HepG2 (cell line): ENCODE measurements around the gene PTPRH. TPM values are rescaled to one million over a fixed set of nuclear protein-coding genes. Genes with fewer than 3 reads are reported as not detected.
A peak's percentile ranks its signal among the peaks of the same experiment; 100 is the strongest.

Source experiments
- HDAC1 ChIP-seq: sonication (generic); formaldehyde crosslinking; IDR thresholded peaks from 2 replicates; pipeline ENCODE4 v1.5.1; 2020; ENCODE audit warnings: mild to moderate bottlenecking, missing genetic modification reagents
- NFYC ChIP-seq: IDR thresholded peaks from 2 replicates; pipeline ENCODE4 v1.6.1; 2016; ENCODE audit warnings: missing genetic modification reagents, missing compliant biosample characterization
- PCBP1 ChIP-seq: fragments of 200-400 bp; formaldehyde crosslinking; IDR thresholded peaks from 2 replicates; pipeline ENCODE4 v1.6.1; 2017; ENCODE audit warnings: mild to moderate bottlenecking, low read depth, low read length, borderline replicate concordance
- SP1 ChIP-seq, 2 experiments: fragments of 450-650 bp in 1 of 2; sonication (generic) in 1 of 2; formaldehyde crosslinking in 1 of 2; IDR thresholded peaks; 2 replicates each; pipeline versions ENCODE4 v1.4.0 to v1.6.1; 2016 to 2020; ENCODE audit warnings: missing genetic modification reagents in 1 of 2
- ZEB1 ChIP-seq: IDR thresholded peaks from 2 replicates; pipeline ENCODE4 v1.6.1; 2012; ENCODE audit warnings: mild to moderate bottlenecking, low read depth, inconsistent platforms; ENCODE audit not compliant: insufficient replicate concordance
- ZFY ChIP-seq: sonication (generic); formaldehyde crosslinking; IDR thresholded peaks from 2 replicates; pipeline ENCODE4 v1.4.0; 2020; ENCODE audit warnings: missing genetic modification reagents
- ZNF3 ChIP-seq: IDR thresholded peaks from 2 replicates; pipeline ENCODE4 v1.7.0; 2017; ENCODE audit warnings: inconsistent platforms
- ZNF670 ChIP-seq: sonication (generic); formaldehyde crosslinking; IDR thresholded peaks from 2 replicates; pipeline ENCODE4 v1.8.0; 2022; ENCODE audit warnings: mild to moderate bottlenecking, missing genetic modification reagents, borderline replicate concordance
- ZNF780A ChIP-seq: sonication (generic); formaldehyde crosslinking; IDR thresholded peaks from 2 replicates; pipeline ENCODE4 v1.8.0; 2022; ENCODE audit warnings: mild to moderate bottlenecking, missing genetic modification reagents, moderate library complexity
- ZSCAN29 ChIP-seq: sonication (generic); formaldehyde crosslinking; conservative IDR thresholded peaks from 2 replicates; pipeline ENCODE4 v1.4.0; 2020; ENCODE audit warnings: mild to moderate bottlenecking, missing genetic modification reagents
- polyA plus RNA-seq, 8 experiments: library from polyadenylated mRNA; depleted of rRNA in 3 of 8; stranded (reverse) in 7 of 8; unstranded in 1 of 8; fragments of >200 nt; fragmentation: Illumina TruSeq in 4 of 8; extraction: Trizol in 4 of 8; gene quantifications; 2 replicates each; pipeline versions ENCODE4 v1.2.1 to v1.2.3, GENCODE V29; 2011 to 2016; ENCODE audit warnings: low read depth in 4 of 8, missing spikeins in 1 of 8, mixed read lengths in 1 of 8; ENCODE audit not compliant: insufficient read depth in 1 of 8
- total RNA-seq, 5 experiments: library from RNA; depleted of rRNA; stranded (reverse); fragments of >200 nt; fragmentation: Illumina TruSeq; extraction: Trizol; gene quantifications; 2 replicates each; pipeline ENCODE4 v1.2.3, GENCODE V29; 2016; ENCODE audit warnings: low read depth in 1 of 5
- TF ChIP-seq, protein P1 (sequence below): sonication (generic); formaldehyde crosslinking; IDR thresholded peaks from 2 replicates; pipeline ENCODE4 v1.5.0; 2020; ENCODE audit warnings: mild to moderate bottlenecking, missing genetic modification reagents, borderline replicate concordance
- TF ChIP-seq, protein P2 (sequence below): sonication (generic); formaldehyde crosslinking; IDR thresholded peaks from 2 replicates; pipeline ENCODE4 v1.5.0; 2020; ENCODE audit warnings: mild to moderate bottlenecking, missing genetic modification reagents
- TF ChIP-seq, protein P3 (sequence below): sonication (generic); formaldehyde crosslinking; IDR thresholded peaks from 2 replicates; pipeline ENCODE4 v1.4.0; 2020; ENCODE audit warnings: mild to moderate bottlenecking, missing genetic modification reagents
- TF ChIP-seq, protein P4 (sequence below): sonication (generic); formaldehyde crosslinking; IDR thresholded peaks from 2 replicates; pipeline ENCODE4 v1.4.0; 2020; ENCODE audit warnings: missing genetic modification reagents
- TF ChIP-seq, protein P5 (sequence below): sonication (generic); formaldehyde crosslinking; IDR thresholded peaks from 2 replicates; pipeline ENCODE4 v1.4.0; 2020; ENCODE audit warnings: missing genetic modification reagents

PTPRH gene
- total and polyA plus RNA-seq, 2 of the 13 experiments (the other 11 are each of a cell fraction or from before 2014, with no cell fraction given), result 14.7 to 125 TPM

DNA sequence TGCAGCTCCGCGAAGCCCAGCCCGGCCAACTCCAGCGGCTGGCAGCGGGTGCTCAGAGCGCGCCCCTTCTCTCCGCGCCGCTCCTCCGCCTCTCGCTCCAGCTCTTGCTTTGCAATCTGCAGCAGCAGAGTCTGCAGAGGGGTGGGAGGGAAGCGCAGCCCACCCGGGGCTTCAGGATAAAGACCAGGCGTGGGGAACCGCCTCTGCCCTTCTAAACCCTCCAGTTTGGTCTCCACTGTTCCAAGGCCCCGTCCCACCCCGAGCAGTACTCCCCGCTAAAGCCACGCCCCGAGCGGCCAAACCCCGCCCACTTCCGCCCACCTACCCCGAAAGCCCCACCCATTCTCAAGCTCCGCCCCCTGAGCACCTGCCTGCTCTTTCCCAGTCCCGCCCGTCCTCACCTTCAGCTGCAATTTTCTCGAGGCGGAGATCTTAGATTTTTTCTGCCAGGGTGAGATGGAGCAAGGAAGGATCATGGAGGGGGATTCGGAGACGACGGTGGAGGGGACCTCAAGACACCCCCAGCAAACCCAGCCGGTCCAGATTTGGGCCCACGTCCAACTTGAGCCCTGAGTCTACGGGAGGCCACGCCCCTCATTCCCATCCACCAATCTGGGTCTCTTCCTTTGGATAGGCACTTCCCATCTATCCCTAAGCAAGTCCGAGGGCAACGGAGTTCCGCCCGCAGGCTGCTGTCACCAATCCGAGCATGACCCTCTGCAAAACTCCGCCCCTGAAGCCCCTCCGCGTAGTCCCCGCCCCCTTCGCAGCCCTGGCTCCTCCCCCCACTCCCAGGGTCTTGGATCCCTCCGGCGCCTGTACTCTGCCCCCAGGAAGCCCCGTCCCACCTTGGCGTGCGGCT lies 52.9 kb downstream of the PTPRH start (continued):
- TF ChIP-seq, protein P1, sequence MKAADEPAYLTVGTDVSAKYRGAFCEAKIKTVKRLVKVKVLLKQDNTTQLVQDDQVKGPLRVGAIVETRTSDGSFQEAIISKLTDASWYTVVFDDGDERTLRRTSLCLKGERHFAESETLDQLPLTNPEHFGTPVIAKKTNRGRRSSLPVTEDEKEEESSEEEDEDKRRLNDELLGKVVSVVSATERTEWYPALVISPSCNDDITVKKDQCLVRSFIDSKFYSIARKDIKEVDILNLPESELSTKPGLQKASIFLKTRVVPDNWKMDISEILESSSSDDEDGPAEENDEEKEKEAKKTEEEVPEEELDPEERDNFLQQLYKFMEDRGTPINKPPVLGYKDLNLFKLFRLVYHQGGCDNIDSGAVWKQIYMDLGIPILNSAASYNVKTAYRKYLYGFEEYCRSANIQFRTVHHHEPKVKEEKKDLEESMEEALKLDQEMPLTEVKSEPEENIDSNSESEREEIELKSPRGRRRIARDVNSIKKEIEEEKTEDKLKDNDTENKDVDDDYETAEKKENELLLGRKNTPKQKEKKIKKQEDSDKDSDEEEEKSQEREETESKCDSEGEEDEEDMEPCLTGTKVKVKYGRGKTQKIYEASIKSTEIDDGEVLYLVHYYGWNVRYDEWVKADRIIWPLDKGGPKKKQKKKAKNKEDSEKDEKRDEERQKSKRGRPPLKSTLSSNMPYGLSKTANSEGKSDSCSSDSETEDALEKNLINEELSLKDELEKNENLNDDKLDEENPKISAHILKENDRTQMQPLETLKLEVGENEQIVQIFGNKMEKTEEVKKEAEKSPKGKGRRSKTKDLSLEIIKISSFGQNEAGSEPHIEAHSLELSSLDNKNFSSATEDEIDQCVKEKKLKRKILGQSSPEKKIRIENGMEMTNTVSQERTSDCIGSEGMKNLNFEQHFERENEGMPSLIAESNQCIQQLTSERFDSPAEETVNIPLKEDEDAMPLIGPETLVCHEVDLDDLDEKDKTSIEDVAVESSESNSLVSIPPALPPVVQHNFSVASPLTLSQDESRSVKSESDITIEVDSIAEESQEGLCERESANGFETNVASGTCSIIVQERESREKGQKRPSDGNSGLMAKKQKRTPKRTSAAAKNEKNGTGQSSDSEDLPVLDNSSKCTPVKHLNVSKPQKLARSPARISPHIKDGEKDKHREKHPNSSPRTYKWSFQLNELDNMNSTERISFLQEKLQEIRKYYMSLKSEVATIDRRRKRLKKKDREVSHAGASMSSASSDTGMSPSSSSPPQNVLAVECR (CRISPR knock-in tag), result peak; percentile 19; the same call in 1 of the 2 replicates
- TF ChIP-seq, protein P2, sequence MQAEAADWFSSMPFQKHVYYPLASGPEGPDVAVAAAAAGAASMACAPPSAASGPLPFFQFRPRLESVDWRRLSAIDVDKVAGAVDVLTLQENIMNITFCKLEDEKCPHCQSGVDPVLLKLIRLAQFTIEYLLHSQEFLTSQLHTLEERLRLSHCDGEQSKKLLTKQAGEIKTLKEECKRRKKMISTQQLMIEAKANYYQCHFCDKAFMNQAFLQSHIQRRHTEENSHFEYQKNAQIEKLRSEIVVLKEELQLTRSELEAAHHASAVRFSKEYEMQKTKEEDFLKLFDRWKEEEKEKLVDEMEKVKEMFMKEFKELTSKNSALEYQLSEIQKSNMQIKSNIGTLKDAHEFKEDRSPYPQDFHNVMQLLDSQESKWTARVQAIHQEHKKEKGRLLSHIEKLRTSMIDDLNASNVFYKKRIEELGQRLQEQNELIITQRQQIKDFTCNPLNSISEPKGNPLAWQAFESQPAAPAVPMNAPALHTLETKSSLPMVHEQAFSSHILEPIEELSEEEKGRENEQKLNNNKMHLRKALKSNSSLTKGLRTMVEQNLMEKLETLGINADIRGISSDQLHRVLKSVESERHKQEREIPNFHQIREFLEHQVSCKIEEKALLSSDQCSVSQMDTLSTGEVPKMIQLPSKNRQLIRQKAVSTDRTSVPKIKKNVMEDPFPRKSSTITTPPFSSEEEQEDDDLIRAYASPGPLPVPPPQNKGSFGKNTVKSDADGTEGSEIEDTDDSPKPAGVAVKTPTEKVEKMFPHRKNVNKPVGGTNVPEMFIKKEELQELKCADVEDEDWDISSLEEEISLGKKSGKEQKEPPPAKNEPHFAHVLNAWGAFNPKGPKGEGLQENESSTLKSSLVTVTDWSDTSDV (CRISPR knock-in tag), result 0 out of 2 replicates have a peak, but pooled peaks have one; percentile 42
- TF ChIP-seq PCBP1 (no peak), ZEB1 (peak; percentile 26), ZSCAN29 (0 out of 2 replicates have a peak, but pooled peaks have one; percentile 39), SP1 (IDR thresholded peaks at IDR 0.05) (no peak), SP1 (CRISPR knock-in tag; IDR thresholded peaks at IDR 0.05) (0 out of 2 replicates have a peak, but pooled peaks have one; percentile 54), NFYC (0 out of 2 replicates have a peak, but pooled peaks have one; percentile 20), ZNF780A (no peak), ZNF3 (no peak), ZNF670 (CRISPR knock-in tag) (0 out of 2 replicates have a peak, but pooled peaks have one; percentile 30), ZFY (CRISPR knock-in tag) (0 out of 2 replicates have a peak, but pooled peaks have one; percentile 33), HDAC1 (CRISPR knock-in tag) (peak; percentile 25; the same call in 1 of the 2 replicates)
- TF ChIP-seq, protein P3, sequence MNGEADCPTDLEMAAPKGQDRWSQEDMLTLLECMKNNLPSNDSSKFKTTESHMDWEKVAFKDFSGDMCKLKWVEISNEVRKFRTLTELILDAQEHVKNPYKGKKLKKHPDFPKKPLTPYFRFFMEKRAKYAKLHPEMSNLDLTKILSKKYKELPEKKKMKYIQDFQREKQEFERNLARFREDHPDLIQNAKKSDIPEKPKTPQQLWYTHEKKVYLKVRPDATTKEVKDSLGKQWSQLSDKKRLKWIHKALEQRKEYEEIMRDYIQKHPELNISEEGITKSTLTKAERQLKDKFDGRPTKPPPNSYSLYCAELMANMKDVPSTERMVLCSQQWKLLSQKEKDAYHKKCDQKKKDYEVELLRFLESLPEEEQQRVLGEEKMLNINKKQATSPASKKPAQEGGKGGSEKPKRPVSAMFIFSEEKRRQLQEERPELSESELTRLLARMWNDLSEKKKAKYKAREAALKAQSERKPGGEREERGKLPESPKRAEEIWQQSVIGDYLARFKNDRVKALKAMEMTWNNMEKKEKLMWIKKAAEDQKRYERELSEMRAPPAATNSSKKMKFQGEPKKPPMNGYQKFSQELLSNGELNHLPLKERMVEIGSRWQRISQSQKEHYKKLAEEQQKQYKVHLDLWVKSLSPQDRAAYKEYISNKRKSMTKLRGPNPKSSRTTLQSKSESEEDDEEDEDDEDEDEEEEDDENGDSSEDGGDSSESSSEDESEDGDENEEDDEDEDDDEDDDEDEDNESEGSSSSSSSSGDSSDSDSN, result peak; percentile 23; the same call in 1 of the 2 replicates
- TF ChIP-seq, protein P4, sequence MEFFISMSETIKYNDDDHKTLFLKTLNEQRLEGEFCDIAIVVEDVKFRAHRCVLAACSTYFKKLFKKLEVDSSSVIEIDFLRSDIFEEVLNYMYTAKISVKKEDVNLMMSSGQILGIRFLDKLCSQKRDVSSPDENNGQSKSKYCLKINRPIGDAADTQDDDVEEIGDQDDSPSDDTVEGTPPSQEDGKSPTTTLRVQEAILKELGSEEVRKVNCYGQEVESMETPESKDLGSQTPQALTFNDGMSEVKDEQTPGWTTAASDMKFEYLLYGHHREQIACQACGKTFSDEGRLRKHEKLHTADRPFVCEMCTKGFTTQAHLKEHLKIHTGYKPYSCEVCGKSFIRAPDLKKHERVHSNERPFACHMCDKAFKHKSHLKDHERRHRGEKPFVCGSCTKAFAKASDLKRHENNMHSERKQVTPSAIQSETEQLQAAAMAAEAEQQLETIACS (CRISPR knock-in tag), result no peak
- TF ChIP-seq, protein P5, sequence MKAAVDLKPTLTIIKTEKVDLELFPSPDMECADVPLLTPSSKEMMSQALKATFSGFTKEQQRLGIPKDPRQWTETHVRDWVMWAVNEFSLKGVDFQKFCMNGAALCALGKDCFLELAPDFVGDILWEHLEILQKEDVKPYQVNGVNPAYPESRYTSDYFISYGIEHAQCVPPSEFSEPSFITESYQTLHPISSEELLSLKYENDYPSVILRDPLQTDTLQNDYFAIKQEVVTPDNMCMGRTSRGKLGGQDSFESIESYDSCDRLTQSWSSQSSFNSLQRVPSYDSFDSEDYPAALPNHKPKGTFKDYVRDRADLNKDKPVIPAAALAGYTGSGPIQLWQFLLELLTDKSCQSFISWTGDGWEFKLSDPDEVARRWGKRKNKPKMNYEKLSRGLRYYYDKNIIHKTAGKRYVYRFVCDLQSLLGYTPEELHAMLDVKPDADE (CRISPR knock-in tag), result no peak
